Lower leg skin (tissue), 4 donors: ENCODE data around the gene NUDT9. TPM values are rescaled to one million over a fixed set of nuclear protein-coding genes. Genes with fewer than 3 reads are reported as not detected.
"Not testable (repeated sequence)": the region's sequence is repeated elsewhere in the genome, so short reads cannot be mapped to it uniquely, and the experiment has no call there.

Source experiments
- DNase-seq, 2 donors: peaks; one replicate each; pipeline ENCODE4 v3.0.0-alpha.2; 2019; ENCODE audit warnings: low spot score in 2 of 2
- H3K4me3 ChIP-seq: fragments of 200-600 bp; sonication (generic); 2 replicates; pipeline ENCODE4 v1.5.1; 2017; ENCODE audit warnings: mild to moderate bottlenecking, low read depth; ENCODE audit not compliant: poor library complexity, severe bottlenecking
- CTCF ChIP-seq, 3 donors: fragments of 450-650 bp; IDR thresholded peaks; one replicate each; pipeline ENCODE4 v1.5.1; 2016; ENCODE audit warnings: antibody characterized with exemption in 3 of 3, mild to moderate bottlenecking in 3 of 3, moderate library complexity in 2 of 3
- POLR2A ChIP-seq, 2 donors: fragments of 450-650 bp; IDR thresholded peaks; one replicate each; pipeline ENCODE4 v1.6.1; 2016 to 2017; ENCODE audit warnings: antibody characterized with exemption in 2 of 2, mild to moderate bottlenecking in 1 of 2, moderate library complexity in 1 of 2
- WGBS, 2 donors: methylation state at CpG; one replicate each; pipeline ENCODE4 v1.1.5; 2018; 5-methylcytosine and 5-hydroxymethylcytosine counted together
- intact Hi-C: fragments of 100-400 bp; cut with DNase I; formaldehyde crosslinking; loops from one replicate; pipeline ENCODE4 v1.15.0; 2023; ENCODE audit warnings: low total_unique reads
- total RNA-seq, 4 donors: library from RNA; depleted of rRNA; stranded (reverse); fragments of >200 nt; gene quantifications; one replicate each; pipeline ENCODE4 v1.1.0, GENCODE V29; 2016

The NUDT9 gene
- total RNA-seq, 4 donors from 2014 or later: 12.5 to 30.9 (median 21.7) TPM

- no peak overlapping the region for H3K4me3 ChIP-seq
- 90 to 92% methylated on average over 3 of the region's 3 CpGs for WGBS, 2 donors
- no peak for TF ChIP-seq CTCF (IDR thresholded peaks at IDR 0.05)
- TF ChIP-seq POLR2A (IDR thresholded peaks at IDR 0.05): no peak
- no peak for DNase-seq
- intact Hi-C loops: no loop called here
Observed at GRCh38 chr4:87409420-87409939, 12.9 kb upstream of the NUDT9 start.

- DNase-seq: no peak
- TF ChIP-seq CTCF (IDR thresholded peaks at IDR 0.05) (no peak), POLR2A (IDR thresholded peaks at IDR 0.05) (no peak)
- H3K4me3 ChIP-seq: no peak overlapping the region
- WGBS, 2 donors: 73 to 82% methylated on average over 2 of the region's 2 CpGs
- intact Hi-C loops: no loop called here
Observed at GRCh38 chr4:87410157-87410556, 12.2 kb upstream of the NUDT9 start.

- intact Hi-C loops: no loop called here
Observed at GRCh38 chr4:87410679-87411078, 11.7 kb upstream of the NUDT9 start.

GRCh38 chr4:87414816-87415215 is 7.6 kb upstream of the NUDT9 start:
- intact Hi-C loops: loop anchor here (5.0 kb wide), 1 partner anchor 67 kb away; no protein-coding TSS in a partner anchor
- H3K4me3 ChIP-seq: no peak overlapping the region
- DNase-seq: no peak
- no peak for TF ChIP-seq CTCF (IDR thresholded peaks at IDR 0.05)

More at GRCh38 chr4:87410679-87411078, 11.7 kb upstream of the NUDT9 start:
- H3K4me3 ChIP-seq: no peak overlapping the region
- no peak for DNase-seq
- WGBS, 2 donors: 74 to 90% methylated on average over 2 of the region's 2 CpGs
- TF ChIP-seq POLR2A (IDR thresholded peaks at IDR 0.05) (no peak), CTCF (IDR thresholded peaks at IDR 0.05) (no peak)

GRCh38 chr4:87416965-87417364 is 5.4 kb upstream of the NUDT9 start:
- H3K4me3 ChIP-seq: no peak overlapping the region
- TF ChIP-seq POLR2A (IDR thresholded peaks at IDR 0.05) (no peak), CTCF (IDR thresholded peaks at IDR 0.05) (no peak)
- 66 to 80% methylated on average over 3 of the region's 3 CpGs for WGBS, 2 donors
- intact Hi-C loops: loop anchor here (5.0 kb wide), 1 partner anchor 65 kb away; no protein-coding TSS in a partner anchor
- no peak for DNase-seq

GRCh38 chr4:87418410-87418809 is 4.0 kb upstream of the NUDT9 start:
- not testable (repeated sequence) for H3K4me3 ChIP-seq, DNase-seq
- intact Hi-C loops: loop anchor here (5.0 kb wide), 1 partner anchor 64 kb away; no protein-coding TSS in a partner anchor
- 83 to 90% methylated on average over 4 of the region's 4 CpGs for WGBS, 2 donors
